Gastrocnemius medialis (tissue), 4 donors: Measurements from ENCODE around the gene SPAG5. TPM values are rescaled to one million over a fixed set of nuclear protein-coding genes. Genes with fewer than 3 reads are reported as not detected.
A peak's percentile ranks its signal among the peaks of the same experiment; 100 is the strongest.

Source experiments
- ATAC-seq, 2 donors: fragments of 150-250 bp; one replicate each; pipeline ENCODE4 v1.9.1; 2016
- DNase-seq, 2 donors: peaks; one replicate each; pipeline ENCODE4 v3.0.0-alpha.2; 2019
- H3K27ac ChIP-seq, 4 donors: fragments of 200-600 bp; sonication (generic); 1 replicate in 1 of 4; 2 replicates in 3 of 4; pipeline ENCODE4 v1.5.1; 2016 to 2018; ENCODE audit warnings: mild to moderate bottlenecking in 2 of 4, moderate library complexity in 1 of 4
- H3K27me3 ChIP-seq, 3 donors: fragments of 200-600 bp; sonication (generic) in 2 of 3; 1 replicate in 1 of 3; 2 replicates in 2 of 3; pipeline versions ENCODE4 v1.5.1 to v1.6.0; 2016 to 2019; ENCODE audit warnings: mild to moderate bottlenecking in 1 of 3, moderate library complexity in 1 of 3
- H3K36me3 ChIP-seq, 2 donors: fragments of 200-600 bp; sonication (generic) in 1 of 2; one replicate each; pipeline ENCODE4 v1.5.1; 2017 to 2018
- H3K4me1 ChIP-seq, 2 donors: fragments of 200-600 bp; sonication (generic) in 1 of 2; one replicate each; pipeline ENCODE4 v1.5.1; 2016 to 2017; ENCODE audit warnings: mild to moderate bottlenecking in 2 of 2
- H3K4me3 ChIP-seq, 4 donors: fragments of 200-600 bp; sonication (generic) in 3 of 4; 1 replicate in 1 of 4; 2 replicates in 3 of 4; pipeline ENCODE4 v1.5.1; 2016 to 2019; ENCODE audit warnings: mild to moderate bottlenecking in 2 of 4
- H3K9me3 ChIP-seq, 3 donors: fragments of 200-600 bp; sonication (generic) in 2 of 3; 1 replicate in 1 of 3; 2 replicates in 2 of 3; pipeline ENCODE4 v1.5.1; 2016 to 2019
- CTCF ChIP-seq, 5 experiments: fragments of 450-650 bp in 3 of 5; fragments of 200-600 bp in 2 of 5; sonication (generic) in 2 of 5; IDR thresholded peaks in 4 of 5; conservative IDR thresholded peaks in 1 of 5; 1 replicate in 4 of 5; 2 replicates in 1 of 5; pipeline ENCODE4 v1.5.1; 2016 to 2019; ENCODE audit warnings: antibody characterized with exemption in 5 of 5, mild to moderate bottlenecking in 3 of 5, moderate library complexity in 3 of 5
- POLR2A ChIP-seq, 2 donors: fragments of 450-650 bp; IDR thresholded peaks; one replicate each; pipeline ENCODE4 v1.6.1; 2017; ENCODE audit warnings: antibody characterized with exemption in 2 of 2, mild to moderate bottlenecking in 2 of 2, moderate library complexity in 2 of 2
- in situ Hi-C, 4 donors: fragments of 200-750 bp; cut with MboI; loops; one replicate each; pipeline versions ENCODE4 v1.15.0 to v1.8.0; 2017; ENCODE audit warnings: low sequenced_read_pairs in 4 of 4
- intact Hi-C: fragments of 100-400 bp; cut with DNase I; formaldehyde crosslinking; loops from one replicate; pipeline ENCODE4 v1.15.1; 2023; ENCODE audit warnings: low total_unique reads
- total RNA-seq, 4 donors: library from RNA; depleted of rRNA; stranded (reverse); fragments of >200 nt; gene quantifications; one replicate each; pipeline versions ENCODE4 v1.1.0 to v1.2.3, GENCODE V29; 2016

Gene SPAG5
- total RNA-seq, 4 donors from 2014 or later = 0.41 to 1.5 (median 0.96) TPM

DNA sequence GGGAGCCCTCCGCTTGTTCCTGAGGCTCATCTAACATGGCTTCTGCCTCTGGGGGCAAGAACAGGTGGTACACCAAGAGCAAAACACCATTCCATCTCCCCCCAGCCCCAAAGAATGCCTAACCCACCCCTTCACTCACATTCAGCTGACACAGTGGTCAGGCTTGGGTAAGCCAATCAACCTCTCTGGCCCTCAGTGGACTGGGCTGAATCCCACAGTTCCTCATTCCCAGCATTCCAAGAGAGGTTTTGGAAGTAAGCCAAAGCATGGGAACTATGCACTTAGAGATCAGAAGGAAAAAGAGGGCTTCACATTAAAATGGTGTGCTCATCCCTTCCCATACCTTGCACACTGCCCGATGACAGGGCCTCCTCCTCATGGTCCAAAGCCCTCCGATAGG lies 35.4 kb downstream of the SPAG5 start:
- intact Hi-C loops (no loop called here), in situ Hi-C loops (loop anchor here in 1 of 4 donors (25.0 kb wide), 1 partner anchor 99 kb away; the partner anchor contains the start of genes SDF2 and SUPT6H)
- ATAC-seq (no peak), DNase-seq (no peak)
- TF ChIP-seq CTCF (IDR thresholded peaks at IDR 0.05 in 4 of 5, conservative IDR thresholded peaks at IDR 0.05 in 1 of 5) (no peak), POLR2A (IDR thresholded peaks at IDR 0.05) (no peak)
- Histone ChIP-seq H3K36me3 (peaks cover 0 to 55% of the 10 kb centered on the region in 2 donors), H3K27me3 (no peaks in the 10 kb centered on the region), H3K4me3 (no peak overlapping the region), H3K4me1 (no peaks in the 10 kb centered on the region), H3K27ac (no peak overlapping the region), H3K9me3 (no peaks in the 10 kb centered on the region)

- ATAC-seq (no peak), DNase-seq (no peak)
- intact Hi-C loops = no loop called here
- TF ChIP-seq POLR2A (IDR thresholded peaks at IDR 0.05) (no peak), CTCF (IDR thresholded peaks at IDR 0.05 in 4 of 5, conservative IDR thresholded peaks at IDR 0.05 in 1 of 5) (no peak)
- in situ Hi-C loops = loop anchor here in 1 of 4 donors (25.0 kb wide), 1 partner anchor 107 kb away; the partner anchor contains the start of genes SDF2 and SUPT6H
- Histone ChIP-seq H3K27me3 (no peaks in the 10 kb centered on the region), H3K4me3 (no peak overlapping the region), H3K27ac (no peak overlapping the region), H3K36me3 (peaks cover 0 to 62% of the 10 kb centered on the region in 2 donors), H3K4me1 (peaks cover 10 to 15% of the 10 kb centered on the region in 2 donors), H3K9me3 (no peaks in the 10 kb centered on the region)
These were observed 43.8 kb downstream of the SPAG5 start for GRCh38 chr17:28555022-28555421.

DNA sequence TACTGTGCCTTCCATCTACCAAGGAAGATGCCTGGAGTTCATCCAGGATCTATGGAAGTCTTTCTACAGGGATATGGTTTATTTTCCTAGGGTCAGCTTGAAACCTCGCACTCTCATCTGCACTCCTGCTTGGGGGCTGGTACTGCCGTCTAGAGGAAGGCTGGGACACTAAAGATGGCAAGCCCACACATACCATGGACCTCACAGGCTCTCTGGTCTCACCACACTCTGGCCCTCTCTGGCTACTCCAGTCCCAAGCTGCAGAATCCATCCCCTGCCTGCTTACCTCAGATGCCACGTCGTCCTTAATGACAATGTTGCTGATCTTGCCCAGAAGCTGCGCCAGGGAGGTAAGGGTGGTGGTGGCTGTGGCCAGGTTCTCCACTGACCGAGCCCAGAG lies 44.3 kb downstream of the SPAG5 start:
- Histone ChIP-seq H3K9me3 (no peaks in the 10 kb centered on the region), H3K4me1 (peaks cover 10 to 15% of the 10 kb centered on the region in 2 donors), H3K27ac (no peak overlapping the region), H3K27me3 (no peaks in the 10 kb centered on the region), H3K36me3 (peaks cover 0 to 58% of the 10 kb centered on the region in 2 donors), H3K4me3 (no peak overlapping the region)
- TF ChIP-seq CTCF (IDR thresholded peaks at IDR 0.05 in 4 of 5, conservative IDR thresholded peaks at IDR 0.05 in 1 of 5) = no peak
- no peak for TF ChIP-seq POLR2A (IDR thresholded peaks at IDR 0.05)
- intact Hi-C loops (no loop called here), in situ Hi-C loops (loop anchor here in 1 of 4 donors (25.0 kb wide), 1 partner anchor 108 kb away; the partner anchor contains the start of genes SDF2 and SUPT6H)
- DNase-seq (no peak), ATAC-seq (no peak)

GRCh38 chr17:28553000-28553505 lies 45.8 kb downstream of the SPAG5 start:
- Histone ChIP-seq H3K36me3 (peaks cover 0 to 44% of the 10 kb centered on the region in 2 donors), H3K27ac (peak overlapping the region in 1 of 4 donors; percentile 23), H3K9me3 (no peaks in the 10 kb centered on the region), H3K4me1 (peaks cover 10 to 15% of the 10 kb centered on the region in 2 donors), H3K4me3 (peak overlapping the region; percentile 60 to 88 (median 77)), H3K27me3 (no peaks in the 10 kb centered on the region)
- in situ Hi-C loops (loop anchor here in 1 of 4 donors (25.0 kb wide), 1 partner anchor 109 kb away; the partner anchor contains the start of genes SDF2 and SUPT6H), intact Hi-C loops (loop anchor here (2.0 kb wide), 2 partner anchors 24 to 46 kb away; partner anchors contain the start of genes ALDOC and SPAG5)
- no peak for ATAC-seq
- TF ChIP-seq CTCF (IDR thresholded peaks at IDR 0.05 in 4 of 5, conservative IDR thresholded peaks at IDR 0.05 in 1 of 5) (no peak), POLR2A (IDR thresholded peaks at IDR 0.05) (no peak)
- no peak for DNase-seq
